GM12878 (cell line): ENCODE data around the gene GFPT1. TPM values are rescaled to one million over a fixed set of nuclear protein-coding genes. Genes with fewer than 3 reads are reported as not detected.

Source experiments
- ATAC-seq: fragments of 200-7000 bp; cut with Tn5 transposase; 3 replicates; pipeline ENCODE4 v1.9.1; 2020; ENCODE audit warnings: mild to moderate bottlenecking, moderate library complexity
- BruUV-seq: library from RNA; stranded (reverse); fragments of 400-500 nt; replicated peaks from 2 replicates; lab custom pipeline; 2021; lab: Mats Ljungman, UMichigan
- CTCF ChIA-PET: fragments of 300-600 bp; sonication (Branson Sonifier 250); formaldehyde crosslinking; extraction: SDS; loops from one replicate; lab custom pipeline; 2021; ENCODE audit warnings: inconsistent platforms; lab: Yijun Ruan, JAX
- POLR2A ChIA-PET: fragments of 350-600 bp; formaldehyde crosslinking; extraction: SDS; loops from one replicate; lab custom pipeline; 2021; ENCODE audit warnings: inconsistent platforms; lab: Charles Lee
- RAD21 ChIA-PET: fragments of 300-600 bp; sonication (Branson Sonifier 250); formaldehyde crosslinking; loops from one replicate; lab custom pipeline; 2023; ENCODE audit warnings: antibody characterized with exemption; ENCODE audit not compliant: unreplicated experiment; lab: Charles Lee
- SMC1A ChIA-PET: fragments of 300-600 bp; sonication (Branson Sonifier 250); formaldehyde crosslinking; loops from one replicate; lab custom pipeline; 2023; ENCODE audit not compliant: unreplicated experiment, uncharacterized antibody; lab: Charles Lee
- DNase-seq: peaks from one replicate; pipeline ENCODE4 v3.0.0-alpha.2; 2011; ENCODE audit warnings: low read depth, low spot score
- FAIRE-seq: peaks from 3 replicates; lab custom pipeline; 2011; peaks lifted over from hg19 to GRCh38; lab: Jason Lieb, UNC
- H2AFZ ChIP-seq: 2 replicates; pipeline ENCODE4 v1.6.0; 2011; ENCODE audit warnings: low read depth, low read length, control low read depth; ENCODE audit not compliant: control insufficient read depth
- H3K27ac ChIP-seq: 2 replicates; pipeline ENCODE4 v1.5.1; 2011; ENCODE audit warnings: control low read depth; ENCODE audit not compliant: control insufficient read depth, insufficient read depth
- H3K27me3 ChIP-seq, 2 experiments: replicated peaks in 1 of 2; 2 replicates each; pipeline versions ENCODE4 v1.6.0 to v1.6.1; 2011; ENCODE audit warnings: low read length in 1 of 2; ENCODE audit not compliant: control insufficient read depth in 2 of 2, insufficient read depth in 2 of 2
- H3K36me3 ChIP-seq, 2 experiments: 2 replicates each; pipeline ENCODE4 v1.5.1; 2011; ENCODE audit warnings: low read length in 1 of 2; ENCODE audit not compliant: control insufficient read depth in 2 of 2, insufficient read depth in 2 of 2
- H3K4me1 ChIP-seq: 2 replicates; pipeline ENCODE4 v1.6.1; 2011; ENCODE audit warnings: mild to moderate bottlenecking, low read length, moderate library complexity, mixed read lengths; ENCODE audit not compliant: control insufficient read depth, insufficient read depth
- H3K4me2 ChIP-seq: 2 replicates; pipeline ENCODE4 v1.6.0; 2011; ENCODE audit warnings: control low read depth; ENCODE audit not compliant: control insufficient read depth, insufficient read depth
- H3K4me3 ChIP-seq: fragments of 200-600 bp; sonication (generic); 2 replicates; pipeline ENCODE4 v1.5.1; 2016
- H3K79me2 ChIP-seq: 2 replicates; pipeline ENCODE4 v1.6.0; 2011; ENCODE audit warnings: low read length; ENCODE audit not compliant: control insufficient read depth, insufficient read depth
- H3K9ac ChIP-seq: 2 replicates; pipeline ENCODE4 v1.8.0; 2011; ENCODE audit warnings: low read length, control low read depth, mixed read lengths; ENCODE audit not compliant: control insufficient read depth, insufficient read depth
- H3K9me3 ChIP-seq: replicated peaks from 3 replicates; pipeline ENCODE4 v1.5.1; 2011; ENCODE audit warnings: mild to moderate bottlenecking, low read length; ENCODE audit not compliant: control insufficient read depth, insufficient read depth
- H4K20me1 ChIP-seq: 2 replicates; pipeline ENCODE4 v1.6.0; 2011; ENCODE audit not compliant: control insufficient read depth, insufficient read depth
- ESRRA ChIP-seq: IDR thresholded peaks from 2 replicates; pipeline ENCODE4 v1.6.1; 2012; ENCODE audit warnings: mild to moderate bottlenecking, low read length, improper control_type of control experiment
- JUNB ChIP-seq: IDR thresholded peaks from 2 replicates; pipeline ENCODE4 v1.6.1; 2016; ENCODE audit warnings: antibody characterized with exemption, mild to moderate bottlenecking
- NFXL1 ChIP-seq: fragments of 450-650 bp; IDR thresholded peaks from 2 replicates; pipeline ENCODE4 v1.6.1; 2017; ENCODE audit warnings: antibody characterized with exemption, mild to moderate bottlenecking, borderline replicate concordance
- ZNF687 ChIP-seq: fragments of 450-650 bp; IDR thresholded peaks from 2 replicates; pipeline ENCODE4 v1.6.1; 2017; ENCODE audit warnings: mild to moderate bottlenecking, moderate library complexity
- WGBS: methylation state at CpG from one replicate; pipeline ENCODE4 v1.1.6; 2016; ENCODE audit warnings: low lambda C conversion rate; ENCODE audit not compliant: insufficient replicate concordance, insufficient coverage; ENCODE audit errors: missing lambda C conversion rate; 5-methylcytosine and 5-hydroxymethylcytosine counted together
- in situ Hi-C: fragments of 300-500 bp; cut with MboI; formaldehyde crosslinking; loops from 9 replicates; pipeline ENCODE4 v1.14.3; 2018; ENCODE audit warnings: mixed read lengths
- intact Hi-C: fragments of 100-400 bp; cut with micrococcal nuclease; formaldehyde crosslinking; loops from one replicate; pipeline ENCODE4 v1.14.2; 2022; ENCODE audit not compliant: unreplicated experiment
- polyA plus RNA-seq, 11 experiments: library from polyadenylated mRNA; depleted of rRNA in 4 of 11; unstranded in 6 of 11; stranded (reverse) in 5 of 11; fragments of >200 nt; fragmentation: Nextera tagmentation in 4 of 11; fragmentation: Illumina TruSeq in 1 of 11; extraction: Ambion mirVana in 4 of 11; extraction: Trizol in 1 of 11; gene quantifications; 1 replicate in 1 of 11; 2 replicates in 10 of 11; pipeline versions ENCODE4 v1.2.1 to v1.2.3, GENCODE V29; 2011 to 2016; ENCODE audit warnings: inconsistent platforms in 2 of 11, missing spikeins in 2 of 11, low read depth in 1 of 11
- total RNA-seq, 4 experiments: library from RNA; depleted of rRNA in 3 of 4; stranded (reverse); fragments of >200 nt in 3 of 4; fragmentation: Illumina TruSeq in 1 of 4; extraction: Trizol in 1 of 4; gene quantifications; 2 replicates each; pipeline versions ENCODE4 v1.2.1 to v1.2.3, GENCODE V29; 2013 to 2021

The GFPT1 gene
- total and polyA plus RNA-seq, 10 of the 15 experiments (the other 5 are each of a cell fraction or from before 2014, with no cell fraction given): 10.1 to 95.2 (median 24.5) TPM

GRCh38 chr2:69335311-69335710 lies 51.7 kb downstream of the GFPT1 start:
- Histone ChIP-seq H3K9ac (no peak overlapping the region), H3K9me3 (no peaks in the 10 kb centered on the region), H3K27ac (no peak overlapping the region), H3K79me2 (no peaks in the 10 kb centered on the region), H3K36me3 (peaks cover 0 to 10% of the 10 kb centered on the region in 2 experiments), H4K20me1 (no peaks in the 10 kb centered on the region), H3K4me2 (no peak overlapping the region), H2AFZ (no peak overlapping the region), H3K4me1 (no peaks in the 10 kb centered on the region), H3K27me3 (no peaks in the 10 kb centered on the region), H3K4me3 (no peak overlapping the region)
- RAD21 ChIA-PET: no interaction called here
- intact Hi-C loops: no loop called here
- POLR2A ChIA-PET: no interaction called here
- SMC1A ChIA-PET: no interaction called here
- CTCF ChIA-PET: no interaction called here
- DNase-seq (no peak), FAIRE-seq (no peak), ATAC-seq (no peak)
- TF ChIP-seq JUNB: no peak
- no peak for TF ChIP-seq ZNF687
- TF ChIP-seq ESRRA: no peak
- TF ChIP-seq NFXL1: no peak
- BruUV-seq: no TSS peak
- 90% methylated on average over 2 of the region's 2 CpGs for WGBS
- in situ Hi-C loops: no loop called here
